Liver (tissue), 9 donors: Measurements from ENCODE around the gene SPAG9. TPM values are rescaled to one million over a fixed set of nuclear protein-coding genes. Genes with fewer than 3 reads are reported as not detected.

Experiments used
- DNase-seq: peaks from one replicate; pipeline ENCODE4 v3.0.0-alpha.2; 2017; ENCODE audit warnings: low spot score
- H3K27ac ChIP-seq, 2 donors: one replicate each; pipeline ENCODE4 v1.7.0; 2013; ENCODE audit warnings: inconsistent platforms in 2 of 2, low read length in 2 of 2, control low read depth in 1 of 2, low read depth in 1 of 2, mild to moderate bottlenecking in 1 of 2
- H3K27me3 ChIP-seq, 4 donors: one replicate each; pipeline versions ENCODE4 v1.6.1 to v1.7.0; 2013; ENCODE audit warnings: low read length in 3 of 4, inconsistent platforms in 1 of 4, mild to moderate bottlenecking in 1 of 4, moderate library complexity in 1 of 4; ENCODE audit not compliant: control insufficient read depth in 4 of 4, insufficient read depth in 4 of 4
- H3K36me3 ChIP-seq, 4 donors: one replicate each; pipeline versions ENCODE4 v1.6.1 to v1.7.0; 2013; ENCODE audit warnings: low read length in 3 of 4, mild to moderate bottlenecking in 3 of 4, low read depth in 1 of 4, moderate library complexity in 1 of 4; ENCODE audit not compliant: control insufficient read depth in 4 of 4, insufficient read depth in 3 of 4
- H3K4me1 ChIP-seq, 4 donors: one replicate each; pipeline versions ENCODE4 v1.6.1 to v1.7.0; 2013; ENCODE audit warnings: low read length in 3 of 4, mild to moderate bottlenecking in 3 of 4, moderate library complexity in 1 of 4; ENCODE audit not compliant: control insufficient read depth in 4 of 4, insufficient read depth in 4 of 4
- H3K4me3 ChIP-seq, 3 donors: one replicate each; pipeline versions ENCODE4 v1.6.1 to v1.7.0; 2013; ENCODE audit warnings: low read length in 3 of 3, control low read depth in 1 of 3, low read depth in 1 of 3, mild to moderate bottlenecking in 1 of 3
- H3K9ac ChIP-seq, 2 donors: one replicate each; pipeline ENCODE4 v1.7.0; 2013; ENCODE audit warnings: low read length in 2 of 2, mild to moderate bottlenecking in 2 of 2, moderate library complexity in 2 of 2, control low read depth in 1 of 2, low read depth in 1 of 2
- H3K9me3 ChIP-seq, 4 donors: one replicate each; pipeline versions ENCODE4 v1.6.1 to v1.7.0; 2013; ENCODE audit warnings: low read length in 3 of 4; ENCODE audit not compliant: control insufficient read depth in 4 of 4
- ATF3 ChIP-seq: IDR thresholded peaks from 2 replicates; pipeline ENCODE4 v1.6.1; 2016; ENCODE audit warnings: antibody characterized with exemption
- EGR1 ChIP-seq, 2 donors: IDR thresholded peaks; 2 replicates each; pipeline ENCODE4 v1.6.1; 2016 to 2018; ENCODE audit warnings: antibody characterized with exemption in 2 of 2, low read depth in 2 of 2
- FOXA1 ChIP-seq: IDR thresholded peaks from 2 replicates; pipeline ENCODE4 v1.6.1; 2016; ENCODE audit warnings: antibody characterized with exemption
- FOXA2 ChIP-seq: IDR thresholded peaks from 2 replicates; pipeline ENCODE4 v1.6.1; 2016; ENCODE audit warnings: antibody characterized with exemption
- GABPA ChIP-seq, 2 donors: IDR thresholded peaks in 1 of 2; conservative IDR thresholded peaks in 1 of 2; 2 replicates each; pipeline ENCODE4 v1.6.1; 2016; ENCODE audit warnings: antibody characterized with exemption in 2 of 2, mild to moderate bottlenecking in 1 of 2, moderate library complexity in 1 of 2
- HNF4A ChIP-seq, 2 donors: conservative IDR thresholded peaks; 2 replicates each; pipeline ENCODE4 v1.6.1; 2016; ENCODE audit warnings: antibody characterized with exemption in 2 of 2, mild to moderate bottlenecking in 2 of 2
- HNF4G ChIP-seq: IDR thresholded peaks from 2 replicates; pipeline ENCODE4 v1.6.1; 2016; ENCODE audit warnings: antibody characterized with exemption
- JUND ChIP-seq, 2 donors: IDR thresholded peaks; 2 replicates each; pipeline ENCODE4 v1.6.1; 2016; ENCODE audit warnings: antibody characterized with exemption in 2 of 2
- NR2F2 ChIP-seq: IDR thresholded peaks from 2 replicates; pipeline ENCODE4 v1.6.1; 2016; ENCODE audit warnings: antibody characterized with exemption
- RAD21 ChIP-seq, 2 donors: IDR thresholded peaks; 2 replicates each; pipeline ENCODE4 v1.6.1; 2016; ENCODE audit warnings: antibody characterized with exemption in 2 of 2, mild to moderate bottlenecking in 2 of 2
- RXRA ChIP-seq, 2 donors: IDR thresholded peaks; 2 replicates each; pipeline ENCODE4 v1.6.1; 2017 to 2018; ENCODE audit warnings: antibody characterized with exemption in 2 of 2, mild to moderate bottlenecking in 1 of 2
- SP1 ChIP-seq: IDR thresholded peaks from 2 replicates; pipeline ENCODE4 v1.6.1; 2018; ENCODE audit warnings: antibody characterized with exemption, mild to moderate bottlenecking
- TAF1 ChIP-seq: conservative IDR thresholded peaks from 2 replicates; pipeline ENCODE4 v1.6.1; 2016; ENCODE audit warnings: antibody characterized with exemption, mild to moderate bottlenecking
- YY1 ChIP-seq: IDR thresholded peaks from 2 replicates; pipeline ENCODE4 v1.6.1; 2016; ENCODE audit warnings: antibody characterized with exemption, mild to moderate bottlenecking
- WGBS: extraction: QIAGEN DNeasy Blood & Tissue Kit; methylation state at CpG from one replicate; pipeline ENCODE4 v1.1.7; 2013; 5-methylcytosine and 5-hydroxymethylcytosine counted together
- polyA plus RNA-seq, 2 donors: library from polyadenylated mRNA; stranded (reverse) in 1 of 2; unstranded in 1 of 2; fragments of 200-250 nt in 1 of 2; fragments of >200 nt in 1 of 2; fragmentation: Nextera tagmentation in 1 of 2; extraction: Ambion mirVana in 1 of 2; gene quantifications; one replicate each; pipeline versions ENCODE4 v1.2.1 to v1.2.3, GENCODE V29; 2013 to 2015
- total RNA-seq, 2 donors: library from RNA; depleted of rRNA; stranded (reverse); fragments of >200 nt; gene quantifications; one replicate each; pipeline ENCODE4 v1.2.3, GENCODE V29; 2014
- TF ChIP-seq, protein P1 (sequence below): IDR thresholded peaks from 2 replicates; pipeline ENCODE4 v1.6.1; 2016; ENCODE audit warnings: antibody characterized with exemption
- TF ChIP-seq, protein P2 (sequence below): IDR thresholded peaks from 2 replicates; pipeline ENCODE4 v1.6.1; 2016; ENCODE audit warnings: antibody characterized with exemption
- TF ChIP-seq, protein P3 (sequence below): fragments of 150-350 bp; IDR thresholded peaks from 2 replicates; pipeline ENCODE4 v1.5.1; 2017; ENCODE audit warnings: improper control_type of control experiment, low read depth, low read length; ENCODE audit not compliant: missing input control
- TF ChIP-seq, protein P4 (sequence below): IDR thresholded peaks from 2 replicates; pipeline ENCODE4 v1.6.1; 2016; ENCODE audit warnings: antibody characterized with exemption, mild to moderate bottlenecking
- donor health status: healthy.
- donor health status: healthy.
- donor health status: healthy.
- donor health status: healthy.
- donor health status: healthy.

SPAG9 gene
- total and polyA plus RNA-seq, 4 donors, result 12.0 to 94.0 (median 18.4) TPM

GRCh38 chr17:50952013-50952412 is 168.7 kb downstream of the SPAG9 start:
- no peak overlapping the region for H3K9ac ChIP-seq
- TF ChIP-seq YY1 (no peak), JUND (IDR thresholded peaks at IDR 0.05) (no peak), RAD21 (IDR thresholded peaks at IDR 0.05) (no peak), TAF1 (no peak), ATF3 (no peak), NR2F2 (no peak), GABPA (IDR thresholded peaks at IDR 0.05 in 1 of 2, conservative IDR thresholded peaks at IDR 0.05 in 1 of 2) (no peak), HNF4A (conservative IDR thresholded peaks at IDR 0.05) (no peak), EGR1 (IDR thresholded peaks at IDR 0.05; ENCODE audit: low read depth in 2 of 2) (no peak), SP1 (no peak), FOXA2 (no peak), HNF4G (no peak), FOXA1 (no peak), RXRA (IDR thresholded peaks at IDR 0.05) (no peak)
- TF ChIP-seq, protein P1, sequence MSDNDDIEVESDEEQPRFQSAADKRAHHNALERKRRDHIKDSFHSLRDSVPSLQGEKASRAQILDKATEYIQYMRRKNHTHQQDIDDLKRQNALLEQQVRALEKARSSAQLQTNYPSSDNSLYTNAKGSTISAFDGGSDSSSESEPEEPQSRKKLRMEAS, result no peak
- TF ChIP-seq, protein P2, sequence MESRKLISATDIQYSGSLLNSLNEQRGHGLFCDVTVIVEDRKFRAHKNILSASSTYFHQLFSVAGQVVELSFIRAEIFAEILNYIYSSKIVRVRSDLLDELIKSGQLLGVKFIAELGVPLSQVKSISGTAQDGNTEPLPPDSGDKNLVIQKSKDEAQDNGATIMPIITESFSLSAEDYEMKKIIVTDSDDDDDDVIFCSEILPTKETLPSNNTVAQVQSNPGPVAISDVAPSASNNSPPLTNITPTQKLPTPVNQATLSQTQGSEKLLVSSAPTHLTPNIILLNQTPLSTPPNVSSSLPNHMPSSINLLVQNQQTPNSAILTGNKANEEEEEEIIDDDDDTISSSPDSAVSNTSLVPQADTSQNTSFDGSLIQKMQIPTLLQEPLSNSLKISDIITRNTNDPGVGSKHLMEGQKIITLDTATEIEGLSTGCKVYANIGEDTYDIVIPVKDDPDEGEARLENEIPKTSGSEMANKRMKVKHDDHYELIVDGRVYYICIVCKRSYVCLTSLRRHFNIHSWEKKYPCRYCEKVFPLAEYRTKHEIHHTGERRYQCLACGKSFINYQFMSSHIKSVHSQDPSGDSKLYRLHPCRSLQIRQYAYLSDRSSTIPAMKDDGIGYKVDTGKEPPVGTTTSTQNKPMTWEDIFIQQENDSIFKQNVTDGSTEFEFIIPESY, result no peak
- TF ChIP-seq, protein P3, sequence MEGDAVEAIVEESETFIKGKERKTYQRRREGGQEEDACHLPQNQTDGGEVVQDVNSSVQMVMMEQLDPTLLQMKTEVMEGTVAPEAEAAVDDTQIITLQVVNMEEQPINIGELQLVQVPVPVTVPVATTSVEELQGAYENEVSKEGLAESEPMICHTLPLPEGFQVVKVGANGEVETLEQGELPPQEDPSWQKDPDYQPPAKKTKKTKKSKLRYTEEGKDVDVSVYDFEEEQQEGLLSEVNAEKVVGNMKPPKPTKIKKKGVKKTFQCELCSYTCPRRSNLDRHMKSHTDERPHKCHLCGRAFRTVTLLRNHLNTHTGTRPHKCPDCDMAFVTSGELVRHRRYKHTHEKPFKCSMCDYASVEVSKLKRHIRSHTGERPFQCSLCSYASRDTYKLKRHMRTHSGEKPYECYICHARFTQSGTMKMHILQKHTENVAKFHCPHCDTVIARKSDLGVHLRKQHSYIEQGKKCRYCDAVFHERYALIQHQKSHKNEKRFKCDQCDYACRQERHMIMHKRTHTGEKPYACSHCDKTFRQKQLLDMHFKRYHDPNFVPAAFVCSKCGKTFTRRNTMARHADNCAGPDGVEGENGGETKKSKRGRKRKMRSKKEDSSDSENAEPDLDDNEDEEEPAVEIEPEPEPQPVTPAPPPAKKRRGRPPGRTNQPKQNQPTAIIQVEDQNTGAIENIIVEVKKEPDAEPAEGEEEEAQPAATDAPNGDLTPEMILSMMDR, result no peak
- TF ChIP-seq, protein P4, sequence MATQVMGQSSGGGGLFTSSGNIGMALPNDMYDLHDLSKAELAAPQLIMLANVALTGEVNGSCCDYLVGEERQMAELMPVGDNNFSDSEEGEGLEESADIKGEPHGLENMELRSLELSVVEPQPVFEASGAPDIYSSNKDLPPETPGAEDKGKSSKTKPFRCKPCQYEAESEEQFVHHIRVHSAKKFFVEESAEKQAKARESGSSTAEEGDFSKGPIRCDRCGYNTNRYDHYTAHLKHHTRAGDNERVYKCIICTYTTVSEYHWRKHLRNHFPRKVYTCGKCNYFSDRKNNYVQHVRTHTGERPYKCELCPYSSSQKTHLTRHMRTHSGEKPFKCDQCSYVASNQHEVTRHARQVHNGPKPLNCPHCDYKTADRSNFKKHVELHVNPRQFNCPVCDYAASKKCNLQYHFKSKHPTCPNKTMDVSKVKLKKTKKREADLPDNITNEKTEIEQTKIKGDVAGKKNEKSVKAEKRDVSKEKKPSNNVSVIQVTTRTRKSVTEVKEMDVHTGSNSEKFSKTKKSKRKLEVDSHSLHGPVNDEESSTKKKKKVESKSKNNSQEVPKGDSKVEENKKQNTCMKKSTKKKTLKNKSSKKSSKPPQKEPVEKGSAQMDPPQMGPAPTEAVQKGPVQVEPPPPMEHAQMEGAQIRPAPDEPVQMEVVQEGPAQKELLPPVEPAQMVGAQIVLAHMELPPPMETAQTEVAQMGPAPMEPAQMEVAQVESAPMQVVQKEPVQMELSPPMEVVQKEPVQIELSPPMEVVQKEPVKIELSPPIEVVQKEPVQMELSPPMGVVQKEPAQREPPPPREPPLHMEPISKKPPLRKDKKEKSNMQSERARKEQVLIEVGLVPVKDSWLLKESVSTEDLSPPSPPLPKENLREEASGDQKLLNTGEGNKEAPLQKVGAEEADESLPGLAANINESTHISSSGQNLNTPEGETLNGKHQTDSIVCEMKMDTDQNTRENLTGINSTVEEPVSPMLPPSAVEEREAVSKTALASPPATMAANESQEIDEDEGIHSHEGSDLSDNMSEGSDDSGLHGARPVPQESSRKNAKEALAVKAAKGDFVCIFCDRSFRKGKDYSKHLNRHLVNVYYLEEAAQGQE, result no peak
- H3K27ac ChIP-seq, result no peak overlapping the region
- DNase-seq, result no peak
- peaks cover 11 to 55% (median 35%) of the 10 kb centered on the region in 4 donors for H3K4me1 ChIP-seq
- no peaks in the 10 kb centered on the region for H3K9me3 ChIP-seq
- H3K36me3 ChIP-seq, result no peaks in the 10 kb centered on the region
- no peaks in the 10 kb centered on the region for H3K27me3 ChIP-seq
- 43% methylated on average over 5 of the region's 5 CpGs for WGBS
- no peak overlapping the region for H3K4me3 ChIP-seq
